GM12878 (cell line): ENCODE measurements around the gene GSG1L2. TPM values are rescaled to one million over a fixed set of nuclear protein-coding genes. Genes with fewer than 3 reads are reported as not detected.

Experiments
- ATAC-seq: fragments of 200-7000 bp; cut with Tn5 transposase; 3 replicates; pipeline ENCODE4 v1.9.1; 2020; ENCODE audit warnings: mild to moderate bottlenecking, moderate library complexity
- BruUV-seq: library from RNA; stranded (reverse); fragments of 400-500 nt; replicated peaks from 2 replicates; lab custom pipeline; 2021; lab: Mats Ljungman, UMichigan
- CTCF ChIA-PET: fragments of 300-600 bp; sonication (Branson Sonifier 250); formaldehyde crosslinking; extraction: SDS; loops from one replicate; lab custom pipeline; 2021; ENCODE audit warnings: inconsistent platforms; lab: Yijun Ruan, JAX
- POLR2A ChIA-PET: fragments of 350-600 bp; formaldehyde crosslinking; extraction: SDS; loops from one replicate; lab custom pipeline; 2021; ENCODE audit warnings: inconsistent platforms; lab: Charles Lee
- RAD21 ChIA-PET: fragments of 300-600 bp; sonication (Branson Sonifier 250); formaldehyde crosslinking; loops from one replicate; lab custom pipeline; 2023; ENCODE audit warnings: antibody characterized with exemption; ENCODE audit not compliant: unreplicated experiment; lab: Charles Lee
- SMC1A ChIA-PET: fragments of 300-600 bp; sonication (Branson Sonifier 250); formaldehyde crosslinking; loops from one replicate; lab custom pipeline; 2023; ENCODE audit not compliant: unreplicated experiment, uncharacterized antibody; lab: Charles Lee
- DNase-seq: peaks from one replicate; pipeline ENCODE4 v3.0.0-alpha.2; 2011; ENCODE audit warnings: low read depth, low spot score
- FAIRE-seq: peaks from 3 replicates; lab custom pipeline; 2011; peaks lifted over from hg19 to GRCh38; lab: Jason Lieb, UNC
- H2AFZ ChIP-seq: 2 replicates; pipeline ENCODE4 v1.6.0; 2011; ENCODE audit warnings: low read depth, low read length, control low read depth; ENCODE audit not compliant: control insufficient read depth
- H3K27ac ChIP-seq: 2 replicates; pipeline ENCODE4 v1.5.1; 2011; ENCODE audit warnings: control low read depth; ENCODE audit not compliant: control insufficient read depth, insufficient read depth
- H3K27me3 ChIP-seq, 2 experiments: replicated peaks in 1 of 2; 2 replicates each; pipeline versions ENCODE4 v1.6.0 to v1.6.1; 2011; ENCODE audit warnings: low read length in 1 of 2; ENCODE audit not compliant: control insufficient read depth in 2 of 2, insufficient read depth in 2 of 2
- H3K36me3 ChIP-seq, 2 experiments: 2 replicates each; pipeline ENCODE4 v1.5.1; 2011; ENCODE audit warnings: low read length in 1 of 2; ENCODE audit not compliant: control insufficient read depth in 2 of 2, insufficient read depth in 2 of 2
- H3K4me1 ChIP-seq: 2 replicates; pipeline ENCODE4 v1.6.1; 2011; ENCODE audit warnings: mild to moderate bottlenecking, low read length, moderate library complexity, mixed read lengths; ENCODE audit not compliant: control insufficient read depth, insufficient read depth
- H3K4me2 ChIP-seq: 2 replicates; pipeline ENCODE4 v1.6.0; 2011; ENCODE audit warnings: control low read depth; ENCODE audit not compliant: control insufficient read depth, insufficient read depth
- H3K4me3 ChIP-seq: fragments of 200-600 bp; sonication (generic); 2 replicates; pipeline ENCODE4 v1.5.1; 2016
- H3K79me2 ChIP-seq: 2 replicates; pipeline ENCODE4 v1.6.0; 2011; ENCODE audit warnings: low read length; ENCODE audit not compliant: control insufficient read depth, insufficient read depth
- H3K9ac ChIP-seq: 2 replicates; pipeline ENCODE4 v1.8.0; 2011; ENCODE audit warnings: low read length, control low read depth, mixed read lengths; ENCODE audit not compliant: control insufficient read depth, insufficient read depth
- H3K9me3 ChIP-seq: replicated peaks from 3 replicates; pipeline ENCODE4 v1.5.1; 2011; ENCODE audit warnings: mild to moderate bottlenecking, low read length; ENCODE audit not compliant: control insufficient read depth, insufficient read depth
- H4K20me1 ChIP-seq: 2 replicates; pipeline ENCODE4 v1.6.0; 2011; ENCODE audit not compliant: control insufficient read depth, insufficient read depth
- E2F8 ChIP-seq: fragments of 450-650 bp; IDR thresholded peaks from 2 replicates; pipeline ENCODE4 v1.6.1; 2018; ENCODE audit warnings: mild to moderate bottlenecking, low read depth, moderate library complexity; ENCODE audit not compliant: partially characterized antibody
- EP300 ChIP-seq, 2 experiments: fragments of 150-350 bp in 1 of 2; IDR thresholded peaks; 2 replicates each; pipeline ENCODE4 v1.6.1; 2011 to 2012; ENCODE audit warnings: low read depth in 2 of 2, low read length in 2 of 2, borderline replicate concordance in 1 of 2, improper control_type of control experiment in 1 of 2, inconsistent platforms in 1 of 2; ENCODE audit not compliant: control insufficient read depth in 1 of 2
- JUND ChIP-seq: IDR thresholded peaks from 2 replicates; pipeline ENCODE4 v1.6.1; 2012; ENCODE audit warnings: low read depth, mild to moderate bottlenecking, low read length, improper control_type of control experiment, moderate library complexity
- MAX ChIP-seq: IDR thresholded peaks from 2 replicates; pipeline ENCODE4 v1.6.1; 2012; ENCODE audit warnings: low read depth, low read length, improper control_type of control experiment
- MEF2B ChIP-seq: fragments of 450-650 bp; IDR thresholded peaks from 2 replicates; pipeline ENCODE4 v1.6.1; 2018; ENCODE audit warnings: mild to moderate bottlenecking, moderate library complexity; ENCODE audit not compliant: partially characterized antibody, poor library complexity, severe bottlenecking
- PKNOX1 ChIP-seq: fragments of 450-650 bp; IDR thresholded peaks from 2 replicates; pipeline ENCODE4 v1.6.1; 2016; ENCODE audit warnings: mild to moderate bottlenecking
- SMARCA5 ChIP-seq: fragments of 450-650 bp; IDR thresholded peaks from 2 replicates; pipeline ENCODE4 v1.6.1; 2017; ENCODE audit warnings: mild to moderate bottlenecking
- SUPT20H ChIP-seq: IDR thresholded peaks from 2 replicates; pipeline ENCODE4 v1.6.1; 2011; ENCODE audit warnings: low read depth, mild to moderate bottlenecking, low read length, moderate library complexity, borderline replicate concordance; ENCODE audit not compliant: control insufficient read depth
- ZBED1 ChIP-seq: IDR thresholded peaks from 2 replicates; pipeline ENCODE4 v1.6.1; 2016; ENCODE audit warnings: borderline replicate concordance
- WGBS: methylation state at CpG from one replicate; pipeline ENCODE4 v1.1.6; 2016; ENCODE audit warnings: low lambda C conversion rate; ENCODE audit not compliant: insufficient replicate concordance, insufficient coverage; ENCODE audit errors: missing lambda C conversion rate; 5-methylcytosine and 5-hydroxymethylcytosine counted together
- in situ Hi-C: fragments of 300-500 bp; cut with MboI; formaldehyde crosslinking; loops from 9 replicates; pipeline ENCODE4 v1.14.3; 2018; ENCODE audit warnings: mixed read lengths
- intact Hi-C: fragments of 100-400 bp; cut with micrococcal nuclease; formaldehyde crosslinking; loops from one replicate; pipeline ENCODE4 v1.14.2; 2022; ENCODE audit not compliant: unreplicated experiment
- polyA plus RNA-seq, 11 experiments: library from polyadenylated mRNA; depleted of rRNA in 4 of 11; unstranded in 6 of 11; stranded (reverse) in 5 of 11; fragments of >200 nt; fragmentation: Nextera tagmentation in 4 of 11; fragmentation: Illumina TruSeq in 1 of 11; extraction: Ambion mirVana in 4 of 11; extraction: Trizol in 1 of 11; gene quantifications; 1 replicate in 1 of 11; 2 replicates in 10 of 11; pipeline versions ENCODE4 v1.2.1 to v1.2.3, GENCODE V29; 2011 to 2016; ENCODE audit warnings: inconsistent platforms in 2 of 11, missing spikeins in 2 of 11, low read depth in 1 of 11
- total RNA-seq, 4 experiments: library from RNA; depleted of rRNA in 3 of 4; stranded (reverse); fragments of >200 nt in 3 of 4; fragmentation: Illumina TruSeq in 1 of 4; extraction: Trizol in 1 of 4; gene quantifications; 2 replicates each; pipeline versions ENCODE4 v1.2.1 to v1.2.3, GENCODE V29; 2013 to 2021

GSG1L2 gene
- total and polyA plus RNA-seq, 10 of the 15 experiments (the other 5 are each of a cell fraction or from before 2014, with no cell fraction given): not detected

GRCh38 chr17:9763643-9764042 lies 58.2 kb downstream of the GSG1L2 start:
- ChIA-PET CTCF (no interaction called here), POLR2A (no interaction called here), RAD21 (no interaction called here), SMC1A (no interaction called here)
- FAIRE-seq: no peak
- 3% methylated on average over 4 of the region's 4 CpGs for WGBS
- Histone ChIP-seq H3K4me1 (no peaks in the 10 kb centered on the region), H3K79me2 (no peaks in the 10 kb centered on the region), H4K20me1 (no peaks in the 10 kb centered on the region), H3K36me3 (no peaks in the 10 kb centered on the region), H2AFZ (no peak overlapping the region), H3K4me3 (no peak overlapping the region), H3K9ac (no peak overlapping the region), H3K27ac (no peak overlapping the region), H3K4me2 (no peak overlapping the region), H3K9me3 (no peaks in the 10 kb centered on the region), H3K27me3 (no peaks in the 10 kb centered on the region)
- TF ChIP-seq MEF2B: no peak
- no peak for TF ChIP-seq EP300 (IDR thresholded peaks at IDR 0.05; ENCODE audit: borderline replicate concordance in 1 of 2, control insufficient read depth in 1 of 2, low read depth in 2 of 2, low read length in 2 of 2)
- no peak for TF ChIP-seq MAX
- TF ChIP-seq ZBED1: no peak
- in situ Hi-C loops (no loop called here), intact Hi-C loops (no loop called here)
- ATAC-seq: no peak
- no peak for DNase-seq
- no TSS peak for BruUV-seq

- RAD21 ChIA-PET: no interaction called here
- Histone ChIP-seq H3K4me3 (no peak overlapping the region), H4K20me1 (no peaks in the 10 kb centered on the region), H3K4me1 (no peaks in the 10 kb centered on the region), H3K9me3 (no peaks in the 10 kb centered on the region), H3K27me3 (no peaks in the 10 kb centered on the region), H3K79me2 (no peaks in the 10 kb centered on the region), H2AFZ (no peak overlapping the region), H3K36me3 (no peaks in the 10 kb centered on the region), H3K9ac (no peak overlapping the region), H3K4me2 (no peak overlapping the region), H3K27ac (no peak overlapping the region)
- POLR2A ChIA-PET: no interaction called here
- BruUV-seq: no TSS peak
- ATAC-seq (no peak), DNase-seq (no peak), FAIRE-seq (no peak)
- in situ Hi-C loops (no loop called here), intact Hi-C loops (no loop called here)
- 0% methylated on average over 1 of the region's 1 CpG for WGBS
- CTCF ChIA-PET: interaction anchor here (2.3 kb wide), 1 partner anchor 8 kb away, joined by 11 read pairs; no protein-coding TSS in a partner anchor
- SMC1A ChIA-PET: interaction anchor here (1.2 kb wide), 1 partner anchor 390 kb away, joined by 3 read pairs; no protein-coding TSS in a partner anchor
- TF ChIP-seq PKNOX1 (no peak), SUPT20H (no peak), SMARCA5 (no peak), E2F8 (no peak), JUND (no peak)
Observed at GRCh38 chr17:9760266-9760665, 61.6 kb downstream of the GSG1L2 start.
